HG03196 (cell line): ENCODE measurements around the gene CHTF18.
"Not testable (repeated sequence)": the region's sequence is repeated elsewhere in the genome, so short reads cannot be mapped to it uniquely, and the experiment has no call there.

Source experiments
- ATAC-seq: cut with Tn5 transposase; IDR thresholded peaks from one replicate; pipeline ENCODE4 v1.9.1; 2021; ENCODE audit not compliant: unreplicated experiment

The CHTF18 gene

GRCh38 chr16:775236-775796, 13.1 kb upstream of the CHTF18 start:
- no peak for ATAC-seq

DNA sequence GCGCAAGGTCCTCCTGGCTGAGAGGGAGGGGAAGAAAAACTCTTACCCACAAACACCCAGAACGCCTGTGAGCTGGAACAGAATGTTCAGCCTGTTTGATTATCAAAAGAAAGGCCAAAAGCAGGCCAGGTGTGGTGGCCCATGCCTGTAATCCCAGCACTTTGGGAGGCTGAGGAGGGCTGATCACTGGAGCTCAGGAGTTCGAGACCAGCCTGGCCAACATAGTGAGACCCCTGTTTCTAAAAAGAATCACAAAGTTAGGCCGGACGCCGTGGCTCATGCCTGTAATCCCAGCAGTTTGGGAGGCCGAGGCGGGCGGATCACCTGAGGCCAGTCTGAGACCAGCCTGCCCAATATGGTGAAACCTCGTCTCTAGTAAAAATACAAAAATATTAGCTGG, 12.1 kb upstream of the CHTF18 start:
- ATAC-seq, result not testable (repeated sequence)

DNA sequence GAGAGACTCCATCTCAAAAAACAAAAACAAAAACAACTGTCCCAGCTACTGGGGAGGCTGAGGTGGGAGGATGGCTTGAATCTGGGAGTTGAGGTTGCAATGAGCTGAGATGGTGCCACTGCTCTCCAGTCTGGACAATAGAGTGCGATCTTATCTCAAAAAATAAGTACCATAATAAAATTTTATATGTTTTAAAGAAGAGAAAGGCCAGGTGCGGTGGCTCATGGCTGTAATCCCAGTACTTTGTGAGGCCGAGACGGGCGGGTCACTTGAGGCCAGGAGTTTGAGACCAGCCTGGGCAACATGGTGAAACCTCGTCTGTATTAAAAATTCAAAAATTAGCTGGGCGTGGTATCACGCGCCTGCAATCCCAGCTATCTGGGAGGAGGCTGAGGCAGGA, 11.6 kb upstream of the CHTF18 start:
- ATAC-seq, result no peak

DNA sequence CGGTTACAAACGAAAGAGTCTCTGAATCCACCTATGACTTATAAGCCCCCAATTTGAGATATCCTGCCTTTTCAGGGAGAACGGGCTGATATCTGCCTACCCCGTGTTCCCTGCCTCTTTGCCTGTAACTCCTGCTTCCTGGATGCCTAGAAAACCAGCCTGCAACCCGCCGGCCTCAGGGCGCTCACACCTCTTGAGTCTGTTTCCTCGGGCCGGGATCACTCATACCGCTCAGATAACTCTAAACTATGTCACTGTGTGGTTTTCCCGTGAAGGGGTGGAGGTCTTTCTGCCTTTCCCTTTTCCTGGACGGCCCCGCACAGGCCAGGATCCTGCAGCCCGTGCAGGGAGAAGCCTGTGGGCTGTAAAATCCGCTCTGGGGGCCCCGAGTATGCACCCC, 10.6 kb upstream of the CHTF18 start:
- ATAC-seq, result no peak

DNA sequence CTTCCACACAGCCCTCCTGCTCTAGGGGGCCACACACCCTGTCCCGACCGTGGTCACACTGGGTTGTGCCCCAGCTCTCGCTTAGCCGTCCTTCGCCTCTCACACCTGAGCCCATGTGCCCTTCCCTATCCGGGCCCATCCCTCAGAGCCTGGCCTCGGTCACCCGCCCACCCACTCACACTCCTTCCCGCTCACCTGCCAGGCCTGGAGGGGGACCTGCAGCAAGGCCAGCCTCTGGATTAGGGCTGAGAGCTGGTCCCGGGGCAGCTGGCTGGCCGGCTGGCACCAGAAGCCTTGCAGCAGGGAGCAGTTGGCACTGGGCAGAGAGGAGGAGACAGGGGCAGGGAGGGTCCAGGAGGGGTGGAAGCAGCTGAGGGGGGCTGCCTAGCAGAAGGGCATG, 10.0 kb upstream of the CHTF18 start:
- ATAC-seq, result no peak

DNA sequence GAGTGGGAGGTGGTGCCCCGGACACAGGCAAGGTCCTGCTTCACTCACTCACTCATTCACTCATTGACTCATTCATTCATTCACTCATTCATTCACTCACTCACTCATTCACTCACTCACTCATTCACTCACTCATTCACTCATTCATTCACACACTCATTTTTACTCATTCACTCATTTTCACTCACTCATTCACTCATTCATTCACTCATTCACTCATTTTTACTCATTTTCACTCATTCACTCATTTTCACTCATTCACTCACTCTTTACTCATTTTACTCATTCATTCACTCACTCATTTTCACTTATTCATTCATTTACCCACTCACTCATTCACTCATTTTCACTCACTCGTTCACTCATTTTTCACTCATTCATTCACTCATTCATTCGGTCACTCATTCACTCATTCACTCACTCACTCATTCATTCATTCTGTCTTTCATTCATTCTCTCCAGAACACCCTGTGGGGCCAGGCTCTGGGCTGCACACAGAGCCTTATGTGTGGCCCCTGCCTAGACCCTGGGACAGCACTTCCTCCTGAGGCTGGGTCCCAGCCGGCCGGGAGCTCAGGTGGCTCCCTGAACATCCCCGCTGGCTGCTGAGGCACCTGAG, 9.4 kb upstream of the CHTF18 start:
- ATAC-seq, result no peak

DNA sequence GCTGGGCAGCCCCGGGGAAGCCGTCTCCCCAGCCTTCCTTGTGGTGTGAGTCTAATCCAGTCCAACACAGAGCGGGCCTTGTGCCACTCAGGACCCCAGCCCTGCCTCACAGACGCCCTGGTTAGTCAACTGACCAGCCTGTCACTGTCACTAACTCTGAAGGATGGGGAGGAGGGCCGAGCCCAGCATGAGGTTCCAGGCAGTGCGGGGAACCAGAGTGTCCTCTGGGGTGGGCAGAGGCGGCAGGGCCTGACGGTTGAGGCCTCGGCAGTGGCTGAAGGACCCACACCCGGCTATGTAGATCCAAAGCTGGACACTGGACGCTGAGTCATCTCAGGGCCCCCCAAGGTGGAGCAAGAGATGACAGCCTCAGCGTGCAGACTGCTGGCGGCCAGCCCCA, 8.9 kb upstream of the CHTF18 start:
- ATAC-seq, result no peak

DNA sequence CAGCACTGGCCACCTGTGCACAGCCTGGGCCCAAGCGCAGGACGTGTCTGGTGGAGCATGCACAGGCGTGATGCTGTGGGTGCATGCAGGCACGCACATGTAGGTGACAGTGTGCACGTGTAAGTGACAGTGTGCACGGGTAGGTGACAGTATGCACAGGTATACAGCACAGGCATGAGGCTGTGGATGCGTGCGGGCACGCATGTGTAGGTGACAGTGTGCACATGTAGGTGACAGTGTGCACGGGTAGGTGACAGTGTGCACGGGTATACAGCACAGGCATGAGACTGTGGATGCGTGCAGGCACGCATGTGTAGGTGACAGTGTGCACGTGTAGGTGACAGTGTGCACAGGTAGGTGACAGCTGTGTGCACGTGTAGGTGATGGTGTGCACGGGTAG, 8.1 kb upstream of the CHTF18 start:
- no peak for ATAC-seq

DNA sequence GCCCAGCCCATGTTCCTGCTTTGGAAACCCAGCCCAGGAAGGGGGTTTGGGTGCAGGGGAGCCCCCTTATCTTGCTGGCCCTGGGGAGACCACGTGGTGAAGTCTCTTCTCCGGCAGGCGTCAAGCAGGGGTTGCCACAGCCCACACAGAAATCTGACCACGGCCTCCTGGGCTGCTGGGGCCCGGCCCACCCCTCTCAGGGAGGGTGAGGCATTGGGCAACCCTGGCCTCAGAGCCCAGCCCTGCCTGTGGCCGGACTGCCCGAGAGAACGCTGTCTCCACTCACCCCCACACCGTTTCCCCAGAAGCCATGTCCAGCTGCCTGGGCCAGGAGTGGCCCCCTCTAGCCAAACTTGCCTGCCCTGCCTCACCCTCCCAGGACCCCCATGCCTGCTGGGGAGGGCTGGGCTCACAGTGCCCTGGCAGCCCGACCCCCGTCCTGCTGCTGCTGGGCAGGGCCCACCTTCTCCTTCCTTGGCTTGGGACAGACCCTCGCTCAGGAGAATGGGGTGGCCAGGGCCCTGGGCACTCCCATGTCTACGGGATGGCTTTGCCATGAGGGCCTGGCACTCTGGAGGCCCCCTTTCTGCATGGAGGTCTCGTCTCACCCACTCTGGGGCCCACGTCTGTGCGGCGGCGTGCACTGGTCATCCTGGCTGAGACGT, 6.9 kb upstream of the CHTF18 start:
- ATAC-seq, result no peak

DNA sequence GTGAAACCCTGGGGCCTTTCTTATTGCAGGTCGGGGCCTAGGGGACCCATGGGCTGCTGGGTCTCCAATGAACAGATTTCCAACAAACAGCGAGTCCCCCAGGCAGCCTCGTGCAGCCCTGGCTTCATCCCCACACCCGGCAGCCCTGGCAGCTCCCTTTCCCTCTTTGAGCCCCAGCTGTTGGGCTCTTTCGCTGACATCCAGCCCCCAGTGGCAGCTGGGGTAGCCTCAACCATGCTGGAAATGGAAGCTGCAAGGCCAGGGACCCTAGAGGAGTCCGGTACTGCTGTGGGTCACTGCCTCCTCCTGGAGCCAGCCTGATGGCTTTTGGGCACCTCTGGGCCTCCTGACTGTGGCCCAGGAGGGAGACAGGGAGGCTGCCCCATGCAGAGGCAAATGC, 6.2 kb upstream of the CHTF18 start:
- no peak for ATAC-seq

- ATAC-seq, result no peak
Observed at GRCh38 chr16:782766-783403, 5.5 kb upstream of the CHTF18 start.

DNA sequence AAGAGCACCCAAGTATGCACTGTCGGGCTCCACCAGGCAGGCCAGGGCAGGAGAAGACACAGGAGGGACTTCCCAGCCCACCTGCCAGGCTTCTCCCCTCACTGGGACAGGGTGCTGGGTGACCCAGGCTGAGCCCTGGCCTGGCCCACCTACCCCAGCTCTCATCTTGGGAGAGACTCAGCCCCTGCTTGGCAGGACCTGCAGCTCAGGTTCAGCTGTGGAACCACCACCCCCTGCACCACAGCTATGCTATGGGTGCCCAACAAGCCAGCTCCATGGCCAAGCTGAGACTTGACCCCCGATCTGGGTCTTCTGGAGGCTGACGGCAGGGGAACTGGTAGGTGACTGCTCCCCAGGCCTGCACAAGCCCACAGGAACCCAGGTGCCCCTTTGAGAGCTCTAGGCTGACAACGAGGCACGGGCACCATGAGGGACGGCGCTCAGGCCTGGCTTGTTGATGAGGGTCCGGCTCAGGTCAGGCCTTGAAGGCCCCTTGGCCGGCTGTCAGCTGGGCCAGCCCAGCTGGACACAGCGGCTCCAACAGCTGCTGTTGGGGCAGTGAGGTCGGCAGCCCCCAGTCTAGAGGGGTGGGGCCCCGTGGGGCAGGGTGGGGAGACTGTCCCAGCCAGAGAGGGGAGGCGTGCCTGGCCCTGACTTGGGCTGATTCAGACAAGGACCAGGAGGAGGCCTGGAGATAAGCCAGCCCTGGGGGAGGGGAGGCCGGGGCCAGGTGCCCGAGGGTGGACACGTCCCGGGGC, 4.8 kb upstream of the CHTF18 start:
- ATAC-seq, result no peak

DNA sequence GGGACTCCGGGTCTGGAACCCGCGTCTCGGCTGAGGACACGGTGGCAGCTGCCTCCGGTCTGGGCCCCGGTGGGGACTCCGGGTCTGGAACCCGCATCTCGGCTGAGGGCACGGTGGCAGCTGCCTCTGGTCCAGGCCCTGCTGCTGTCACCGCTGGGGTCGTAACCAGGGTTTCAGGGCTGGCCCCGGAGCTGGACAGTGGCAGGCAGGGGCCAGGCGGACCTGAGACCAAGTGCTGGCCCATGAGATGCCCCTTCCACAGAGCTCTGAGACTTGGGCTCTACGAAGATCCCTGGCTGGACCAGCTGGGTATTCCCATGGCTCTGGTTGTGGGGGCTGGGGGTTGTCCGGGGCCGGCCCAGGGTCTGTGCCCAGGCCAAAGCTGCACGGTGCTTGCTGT, 4.0 kb upstream of the CHTF18 start:
- ATAC-seq, result no peak

DNA sequence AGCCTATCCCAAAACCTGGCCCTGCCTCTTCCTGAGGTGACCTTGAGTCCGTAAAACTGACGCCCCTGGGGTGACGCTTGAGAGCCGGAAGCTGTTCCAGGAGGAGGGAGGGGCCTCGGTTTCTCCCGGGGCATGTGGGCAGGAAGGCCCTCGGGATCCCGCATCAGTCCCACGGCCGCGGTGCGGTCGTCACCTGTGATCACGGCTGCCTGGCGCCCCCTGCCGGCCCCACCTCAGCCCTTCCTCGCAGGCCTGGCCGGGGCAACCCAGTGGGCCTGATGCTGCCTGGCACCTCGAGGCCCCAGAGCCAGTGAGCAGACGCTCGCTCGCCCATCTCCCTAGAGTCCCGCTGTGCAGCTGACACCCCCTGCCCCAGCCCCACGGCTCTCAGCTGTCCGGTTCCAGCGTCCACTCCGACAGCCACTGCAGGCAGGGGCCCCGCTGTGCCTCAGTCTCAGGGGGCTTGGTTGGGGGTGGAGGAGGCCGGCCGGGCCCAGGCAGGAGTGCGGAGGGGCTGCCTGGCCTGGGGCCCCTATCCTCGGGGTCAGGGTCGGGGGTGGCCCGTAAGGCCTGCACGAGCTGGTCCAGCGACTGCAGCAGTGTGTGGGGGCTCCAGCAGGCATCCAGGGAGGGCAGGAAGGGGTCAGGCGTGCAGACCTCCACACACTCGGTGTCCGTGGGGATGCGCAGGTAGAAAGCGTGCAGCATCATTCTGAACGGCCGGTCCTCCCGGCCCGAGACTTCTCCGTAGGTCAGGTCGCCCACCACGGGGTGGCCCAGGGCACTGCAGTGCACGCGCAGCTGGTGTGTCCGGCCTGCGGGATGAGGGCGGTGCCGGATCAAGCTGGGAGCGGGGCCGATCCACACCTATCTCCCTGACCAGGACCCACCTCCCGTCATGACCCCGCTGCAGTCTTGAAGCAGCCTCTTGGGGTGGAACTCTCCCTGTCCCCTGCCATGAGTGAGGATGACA, 2.6 kb upstream of the CHTF18 start:
- ATAC-seq, result no peak

- ATAC-seq, result no peak
Observed at GRCh38 chr16:787321-787966, 976 bp upstream of the CHTF18 start.

- ATAC-seq, result no peak
Observed at GRCh38 chr16:787978-788398, 432 bp upstream of the CHTF18 start, which contains the start of gene RPUSD1. Gene RPUSD1, minus strand, starts transcription at chr16:788381. Its CDS starts 644 bp downstream, at chr16:787737.

GRCh38 chr16:789191-789850, 901 bp downstream of the CHTF18 start:
- no peak for ATAC-seq

GRCh38 chr16:790086-790485, 1.7 kb downstream of the CHTF18 start:
- ATAC-seq, result no peak

- no peak for ATAC-seq
Observed at GRCh38 chr16:791131-791530, 2.7 kb downstream of the CHTF18 start.
